GM23248 (cell line): ENCODE measurements around the gene DACH2.

Experiments
- EZH2 ChIP-seq: fragments of 200-600 bp; sonication (generic); IDR thresholded peaks from 2 replicates; pipeline ENCODE4 v1.6.1; 2018; ENCODE audit warnings: antibody characterized with exemption, mild to moderate bottlenecking; ENCODE audit not compliant: insufficient read depth, poor library complexity, severe bottlenecking
- EZH2phosphoT487 ChIP-seq: fragments of 200-600 bp; sonication (generic); IDR thresholded peaks from 2 replicates; pipeline ENCODE4 v1.6.1; 2018; ENCODE audit warnings: antibody characterized with exemption, moderate library complexity, mild to moderate bottlenecking, low read depth; ENCODE audit not compliant: insufficient read depth

- TF ChIP-seq EZH2, result no peak
- TF ChIP-seq EZH2phosphoT487, result no peak
Observed at GRCh38 chrX:86809651-86810050, 661.4 kb downstream of the DACH2 start.
